NCI-H146 (cell line): ENCODE data around the gene PCDH1.
"Not testable (repeated sequence)": the region's sequence is repeated elsewhere in the genome, so short reads cannot be mapped to it uniquely, and the experiment has no call there.

Experiments used
- DNase-seq: peaks from one replicate; lab custom pipeline; 2025; lab: John Stamatoyannopoulos, UW

PCDH1 gene

GRCh38 chr5:141834331-141834730 lies 43.9 kb downstream of the PCDH1 start:
- DNase-seq, result no peak

GRCh38 chr5:141832131-141832530 lies 46.1 kb downstream of the PCDH1 start:
- DNase-seq, result no peak

DNA sequence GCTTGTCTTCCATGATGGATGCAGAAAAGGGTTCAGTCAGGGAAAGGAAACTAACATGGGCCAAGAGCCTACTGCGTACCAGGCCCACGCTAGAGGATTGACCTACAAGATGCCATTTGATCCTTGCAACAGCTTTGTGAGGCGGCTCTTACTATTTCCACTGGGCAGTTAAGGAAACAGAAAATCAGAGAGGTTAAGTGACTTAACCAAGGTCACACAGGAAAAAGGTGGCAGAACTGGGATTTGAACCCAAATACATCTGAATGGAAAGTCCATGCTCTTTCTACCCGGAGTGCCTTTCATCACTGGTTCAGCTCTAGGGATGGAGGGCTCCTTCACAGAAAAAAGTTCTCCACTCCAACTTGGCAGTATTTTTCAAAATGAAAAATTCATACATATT lies 50.0 kb downstream of the PCDH1 start:
- no peak for DNase-seq

- no peak for DNase-seq
These were observed 51.5 kb downstream of the PCDH1 start for GRCh38 chr5:141826674-141827073.

GRCh38 chr5:141825791-141826560 lies 52.2 kb downstream of the PCDH1 start:
- peak; percentile 25 for DNase-seq

GRCh38 chr5:141825241-141825671 lies 53.0 kb downstream of the PCDH1 start:
- DNase-seq, result no peak

DNA sequence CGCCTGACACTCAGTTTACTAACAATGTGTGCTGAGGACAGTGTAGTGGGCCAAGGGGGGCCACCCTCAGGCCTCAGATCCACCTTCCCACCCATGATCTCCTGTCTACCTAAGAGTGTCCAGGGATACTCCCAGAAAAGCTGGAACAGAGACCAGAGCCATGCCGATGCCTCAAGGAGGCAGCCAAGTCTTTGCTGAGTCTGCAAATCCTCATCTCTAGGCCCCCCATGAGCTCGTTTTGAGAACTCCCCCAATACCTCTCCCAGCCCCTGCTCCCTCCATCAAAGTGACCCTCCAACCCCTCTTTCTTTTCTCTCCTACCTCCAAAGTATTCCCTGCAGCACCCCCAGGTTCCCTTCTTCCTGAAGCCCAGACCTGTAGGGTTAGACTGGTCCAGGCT lies 53.5 kb downstream of the PCDH1 start:
- DNase-seq, result no peak

GRCh38 chr5:141823056-141823455 lies 55.2 kb downstream of the PCDH1 start:
- no peak for DNase-seq

DNA sequence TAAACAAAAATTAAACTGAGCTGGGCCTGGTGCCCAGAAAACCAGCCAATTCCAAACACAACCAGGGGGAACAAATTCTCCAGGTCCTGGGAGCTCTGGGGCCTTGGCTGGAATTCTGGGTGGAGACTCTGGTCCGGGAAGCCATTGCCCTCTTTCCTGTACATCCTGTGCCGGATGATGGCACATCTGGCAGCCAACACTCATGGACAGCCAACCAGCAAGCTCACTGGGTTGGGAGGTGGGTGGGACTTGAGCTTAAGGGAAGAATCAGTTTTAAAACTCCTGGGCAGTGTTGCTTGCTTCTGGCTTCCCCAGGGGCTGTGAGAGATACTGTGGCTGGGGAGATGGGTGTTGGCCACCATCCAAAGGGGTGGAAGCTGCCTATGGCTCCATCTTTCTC lies 56.1 kb downstream of the PCDH1 start:
- no peak for DNase-seq

GRCh38 chr5:141821430-141821925 lies 56.7 kb downstream of the PCDH1 start:
- peak; percentile 26 for DNase-seq

- DNase-seq, result not testable (repeated sequence)
These were observed 57.5 kb downstream of the PCDH1 start for GRCh38 chr5:141820686-141821085.

- no peak for DNase-seq
These were observed 60.6 kb downstream of the PCDH1 start for GRCh38 chr5:141817631-141818030.

DNA sequence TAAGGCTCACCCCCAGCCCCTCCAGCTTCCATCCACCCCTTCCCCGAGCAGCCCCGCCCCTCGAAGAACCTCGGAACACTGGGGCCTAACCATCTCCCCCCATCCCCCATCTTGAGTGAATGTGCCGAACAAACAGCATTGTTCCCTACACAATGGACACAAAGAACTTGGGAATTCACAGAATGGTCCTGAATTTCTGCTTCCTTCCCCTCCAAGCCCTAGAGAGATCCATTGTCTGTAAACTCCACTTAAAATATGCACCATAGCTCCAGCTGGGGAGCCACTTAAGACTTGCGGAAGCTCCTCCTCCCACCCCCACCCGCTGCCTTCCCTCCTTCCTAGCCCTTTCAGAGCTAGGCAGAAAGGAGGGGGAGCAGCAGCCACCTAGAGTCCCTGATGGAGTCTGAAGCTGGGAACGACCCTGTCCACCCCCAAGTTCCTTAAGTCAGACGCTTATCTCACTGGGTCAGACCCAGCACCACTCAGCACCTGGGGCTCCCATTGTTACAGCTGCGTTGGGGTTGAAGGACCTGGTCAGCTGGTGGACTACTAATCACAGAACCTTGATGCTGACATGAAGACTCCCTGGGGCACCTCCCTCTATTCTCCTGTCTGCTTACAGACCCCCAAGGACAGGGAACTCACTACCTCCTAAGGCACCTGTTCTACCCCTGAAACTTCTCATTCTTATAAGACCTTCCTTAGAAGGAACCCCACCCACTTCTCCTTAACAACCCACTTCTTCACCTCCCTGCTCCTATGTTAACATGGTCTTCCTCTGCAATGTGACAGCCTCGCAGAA lies 61.4 kb downstream of the PCDH1 start:
- DNase-seq, result no peak

GRCh38 chr5:141815796-141816180 lies 62.4 kb downstream of the PCDH1 start:
- DNase-seq, result no peak

DNA sequence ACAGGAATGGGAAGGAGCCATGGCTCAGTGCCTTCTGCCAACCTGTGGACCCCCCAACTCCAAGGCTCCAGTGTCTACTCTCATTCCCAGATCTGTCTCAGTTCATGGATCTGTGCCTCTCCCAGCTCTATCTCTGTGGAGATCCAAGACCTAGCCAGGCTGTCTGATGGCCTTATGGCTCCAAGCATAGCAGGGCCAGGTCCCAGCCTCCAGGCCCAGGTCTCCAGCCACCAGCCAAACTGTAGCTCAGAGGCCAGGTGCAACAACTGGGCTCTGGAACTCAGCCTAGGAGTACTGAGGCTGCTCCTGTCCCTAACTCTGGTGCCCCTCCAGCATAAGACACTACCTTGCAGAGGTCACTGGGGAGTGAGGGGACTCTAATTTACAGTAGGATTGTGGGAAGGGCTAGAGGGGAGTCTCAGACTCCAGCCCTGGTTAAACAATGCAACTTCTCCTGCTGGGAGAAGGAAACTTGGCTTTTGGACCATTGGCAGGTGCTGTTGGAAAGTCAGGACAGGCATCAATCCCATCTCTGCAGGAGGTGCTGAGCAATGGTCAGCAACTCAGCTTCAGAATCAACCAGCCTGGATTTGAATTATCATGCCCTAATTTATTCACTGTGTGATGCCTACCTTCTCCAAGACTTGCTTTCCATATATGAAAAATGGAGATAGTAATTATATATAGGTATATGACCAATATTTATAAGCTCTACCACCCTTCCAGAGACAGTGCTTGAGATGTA lies 63.0 kb downstream of the PCDH1 start:
- no peak for DNase-seq

- peak; percentile 42 for DNase-seq
These were observed 63.9 kb downstream of the PCDH1 start for GRCh38 chr5:141814064-141814964.

- DNase-seq, result no peak
These were observed 65.7 kb downstream of the PCDH1 start for GRCh38 chr5:141812512-141812911.

- DNase-seq, result peak; percentile 62
These were observed 66.7 kb downstream of the PCDH1 start for GRCh38 chr5:141811287-141812155.

- DNase-seq, result no peak
These were observed 67.5 kb downstream of the PCDH1 start for GRCh38 chr5:141810702-141811101.

DNA sequence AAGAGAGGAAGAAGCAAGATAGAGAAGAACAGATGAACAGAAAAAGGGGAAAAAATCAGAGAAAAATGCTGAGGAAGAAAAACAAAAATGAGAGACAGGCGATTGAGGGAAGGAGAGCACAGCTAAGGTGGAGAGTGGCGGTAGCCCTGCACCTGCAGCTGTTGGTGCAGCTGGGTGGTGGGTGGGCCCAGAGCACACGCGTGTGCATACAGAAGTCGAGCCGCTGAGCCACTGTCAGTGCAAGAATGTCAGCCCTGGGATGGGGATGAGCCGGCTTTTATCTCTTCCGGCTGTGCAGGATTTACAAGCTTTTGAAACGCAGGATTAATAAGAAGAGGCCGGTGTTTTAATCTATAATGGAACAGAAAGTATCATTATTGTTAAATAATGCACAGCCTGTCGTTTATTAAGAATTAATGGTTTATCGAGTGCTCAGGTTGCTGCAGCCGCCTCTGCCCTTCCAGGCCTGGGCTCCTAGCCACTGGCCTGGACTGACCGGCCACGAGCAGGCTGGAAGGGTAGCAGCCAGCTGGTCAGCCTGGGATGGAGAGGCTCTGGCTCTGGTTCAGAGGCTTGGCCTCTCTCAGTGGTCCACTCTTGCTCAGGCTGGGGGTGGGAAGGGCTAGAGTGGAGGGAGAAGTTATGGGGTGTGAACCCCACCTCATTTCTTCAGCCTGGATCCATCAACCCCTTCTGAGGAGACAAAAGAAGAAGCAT lies 68.7 kb downstream of the PCDH1 start:
- DNase-seq, result no peak
